Stimulated activated CD4-positive, alpha-beta T cell treated with anti-CD3 and anti-CD28 coated beads, Interleukin-15, amount 100 ng/mL, for 1 hour (primary cell): ENCODE results near the gene DARS2.

ENCODE experiments used
- DNase-seq, 2 donors: peaks; one replicate each; pipeline ENCODE4 v3.0.0-alpha.2; 2020; ENCODE audit warnings: low read depth in 1 of 2, low spot score in 1 of 2

Gene DARS2

DNA sequence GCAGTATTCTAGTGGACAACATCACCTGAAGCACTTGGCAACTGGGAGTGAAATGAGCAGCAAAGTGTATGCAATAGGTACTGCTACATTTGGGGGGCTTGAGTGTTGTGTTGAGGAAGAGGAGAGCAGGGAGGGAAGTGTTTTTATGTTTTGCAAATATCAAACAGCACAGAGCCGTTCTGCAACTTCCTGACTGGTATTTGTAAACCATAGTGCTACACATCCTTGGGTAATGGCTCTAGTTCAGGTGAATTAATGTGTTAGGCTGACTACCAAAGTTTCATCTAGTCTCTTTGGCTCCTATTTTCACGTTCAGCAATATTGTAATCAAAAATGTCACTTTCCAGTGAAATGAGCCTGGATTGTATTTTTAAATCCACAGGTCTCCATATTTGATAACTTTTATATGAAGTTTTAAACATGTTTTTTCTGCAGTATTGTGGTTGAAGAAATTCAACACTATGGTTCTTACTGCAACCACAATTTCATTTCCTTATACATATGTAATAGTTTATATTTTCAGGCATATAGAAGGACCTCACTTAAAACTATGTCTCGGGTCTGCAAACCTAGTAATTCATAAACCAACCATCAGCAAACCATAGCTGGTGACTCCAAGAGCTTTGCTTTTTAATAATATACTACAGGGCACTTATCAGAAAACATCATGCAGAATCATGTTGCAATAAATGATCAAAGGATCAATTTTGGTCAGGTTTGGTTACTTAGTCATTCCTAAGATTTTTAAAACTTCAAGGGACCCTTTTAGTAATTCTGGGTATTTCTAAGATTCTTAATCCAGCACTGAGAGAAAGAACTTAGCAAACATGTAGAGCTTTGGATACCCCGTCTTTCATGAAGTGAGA lies 62.5 kb downstream of the DARS2 start:
- no peak for DNase-seq

- no peak for DNase-seq
These were observed 63.2 kb downstream of the DARS2 start for GRCh38 chr1:173887627-173888026.

DNA sequence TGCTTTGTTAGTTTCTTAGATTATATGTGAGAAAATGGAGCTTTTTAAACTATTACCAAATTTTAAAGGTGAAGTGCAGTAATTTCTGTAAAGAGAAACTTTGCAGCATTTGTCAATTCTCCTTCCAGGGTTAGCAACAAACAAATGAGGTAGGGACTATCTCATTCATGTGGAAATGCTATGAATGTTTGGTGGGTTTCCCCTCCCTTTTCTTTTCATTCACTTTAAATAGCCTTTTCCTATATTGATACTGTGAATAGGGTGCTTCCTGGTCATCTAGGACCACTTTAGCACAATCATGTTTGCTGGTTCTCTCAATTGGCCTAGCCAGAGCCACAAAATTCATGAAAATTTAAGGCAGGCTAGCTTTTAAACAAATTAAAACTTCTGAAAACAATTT lies 64.3 kb downstream of the DARS2 start:
- DNase-seq, result no peak

- no peak for DNase-seq
These were observed 65.4 kb downstream of the DARS2 start for GRCh38 chr1:173889885-173890284.

GRCh38 chr1:173893611-173894010 lies 69.1 kb downstream of the DARS2 start:
- DNase-seq, result no peak

GRCh38 chr1:173894189-173894588 lies 69.7 kb downstream of the DARS2 start:
- DNase-seq, result no peak

GRCh38 chr1:173900427-173900826 lies 76.0 kb downstream of the DARS2 start:
- DNase-seq, result no peak

DNA sequence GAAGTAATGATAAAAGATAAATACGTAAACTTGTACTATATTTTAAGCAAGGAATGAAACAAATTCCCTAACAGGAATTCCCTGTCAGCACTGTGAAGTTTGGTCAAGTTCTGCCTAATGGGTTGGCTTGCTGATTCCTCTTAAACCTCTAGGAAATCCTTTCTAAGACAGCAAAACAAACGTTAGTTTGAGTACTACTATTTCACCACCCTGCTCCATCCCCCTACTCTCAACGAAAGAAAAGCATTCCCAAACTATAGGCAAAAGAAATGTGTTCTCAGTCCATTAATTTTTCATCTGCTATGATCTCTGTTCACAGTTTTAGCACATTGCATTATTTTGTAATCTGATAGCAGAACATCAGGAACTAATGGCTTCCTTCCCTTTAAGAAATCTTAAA lies 76.5 kb downstream of the DARS2 start:
- DNase-seq, result no peak

DNA sequence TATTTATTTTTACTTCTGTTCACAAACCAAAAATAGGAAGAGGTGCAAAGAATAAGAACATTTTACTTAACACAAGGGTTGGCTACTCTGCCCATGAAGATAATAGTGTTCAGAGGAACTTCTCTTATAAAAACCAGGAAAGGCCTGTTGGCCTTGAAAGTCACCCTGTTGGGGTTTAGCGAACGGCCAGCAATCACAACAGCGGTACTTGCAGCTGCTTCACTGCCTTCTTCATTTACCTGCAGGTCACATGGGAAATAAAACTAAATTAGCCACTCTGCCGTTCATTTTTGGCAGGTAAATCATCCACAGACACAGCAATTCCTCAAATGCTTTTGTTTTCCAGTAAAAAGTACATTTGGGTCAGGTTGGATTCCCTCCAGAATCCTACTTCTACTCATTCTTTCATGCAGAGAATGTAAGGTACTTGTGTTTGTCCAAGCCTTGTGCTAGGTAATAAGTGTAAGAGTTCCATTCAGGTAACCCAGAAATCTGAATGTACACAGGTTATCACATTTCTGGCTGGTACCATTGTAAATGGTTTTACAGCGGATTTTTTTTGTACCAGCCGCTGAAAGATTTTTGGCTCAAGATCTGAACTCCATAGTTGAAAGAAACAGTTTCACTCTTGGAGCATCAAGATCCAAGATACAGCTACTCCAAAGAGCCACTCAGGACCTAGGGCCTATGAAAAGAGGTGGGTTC lies 79.5 kb downstream of the DARS2 start:
- DNase-seq, result no peak
